ENCODE measurements around the gene TPST2.

DNA sequence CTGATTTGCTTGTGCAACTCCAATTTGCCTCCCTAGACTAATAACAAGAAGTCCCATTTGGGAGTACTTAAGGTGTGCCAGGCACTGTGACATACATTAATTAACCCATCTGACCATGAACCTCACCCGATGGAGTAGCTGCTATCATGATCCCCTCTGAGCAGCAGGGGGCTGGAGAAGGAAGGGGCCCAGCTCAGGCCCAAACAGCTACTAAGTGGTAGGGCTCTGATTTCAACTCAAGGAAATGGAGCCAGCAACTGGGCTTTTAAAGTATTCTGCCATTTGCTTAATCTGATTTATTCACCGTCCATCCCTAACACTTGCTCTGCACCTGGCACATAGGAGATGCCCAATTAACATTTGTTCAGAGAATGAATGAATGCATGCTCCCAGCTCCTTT, 26.7 kb upstream of the TPST2 start:
- TF ChIP-seq POLR2AphosphoS5 (IDR thresholded peaks at IDR 0.05) (no peak), EP300 (IDR thresholded peaks at IDR 0.05) (no peak), POLR2A (IDR thresholded peaks at IDR 0.05) (no peak)
- TF ChIP-seq, protein P1, sequence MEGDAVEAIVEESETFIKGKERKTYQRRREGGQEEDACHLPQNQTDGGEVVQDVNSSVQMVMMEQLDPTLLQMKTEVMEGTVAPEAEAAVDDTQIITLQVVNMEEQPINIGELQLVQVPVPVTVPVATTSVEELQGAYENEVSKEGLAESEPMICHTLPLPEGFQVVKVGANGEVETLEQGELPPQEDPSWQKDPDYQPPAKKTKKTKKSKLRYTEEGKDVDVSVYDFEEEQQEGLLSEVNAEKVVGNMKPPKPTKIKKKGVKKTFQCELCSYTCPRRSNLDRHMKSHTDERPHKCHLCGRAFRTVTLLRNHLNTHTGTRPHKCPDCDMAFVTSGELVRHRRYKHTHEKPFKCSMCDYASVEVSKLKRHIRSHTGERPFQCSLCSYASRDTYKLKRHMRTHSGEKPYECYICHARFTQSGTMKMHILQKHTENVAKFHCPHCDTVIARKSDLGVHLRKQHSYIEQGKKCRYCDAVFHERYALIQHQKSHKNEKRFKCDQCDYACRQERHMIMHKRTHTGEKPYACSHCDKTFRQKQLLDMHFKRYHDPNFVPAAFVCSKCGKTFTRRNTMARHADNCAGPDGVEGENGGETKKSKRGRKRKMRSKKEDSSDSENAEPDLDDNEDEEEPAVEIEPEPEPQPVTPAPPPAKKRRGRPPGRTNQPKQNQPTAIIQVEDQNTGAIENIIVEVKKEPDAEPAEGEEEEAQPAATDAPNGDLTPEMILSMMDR (IDR thresholded peaks at IDR 0.05) = no peak
